ENCODE results near the gene TGFBR1.

The TGFBR1 gene

GRCh38 chr9:99114049-99114440 is 9.1 kb downstream of the TGFBR1 start:
- TF ChIP-seq, protein P1, sequence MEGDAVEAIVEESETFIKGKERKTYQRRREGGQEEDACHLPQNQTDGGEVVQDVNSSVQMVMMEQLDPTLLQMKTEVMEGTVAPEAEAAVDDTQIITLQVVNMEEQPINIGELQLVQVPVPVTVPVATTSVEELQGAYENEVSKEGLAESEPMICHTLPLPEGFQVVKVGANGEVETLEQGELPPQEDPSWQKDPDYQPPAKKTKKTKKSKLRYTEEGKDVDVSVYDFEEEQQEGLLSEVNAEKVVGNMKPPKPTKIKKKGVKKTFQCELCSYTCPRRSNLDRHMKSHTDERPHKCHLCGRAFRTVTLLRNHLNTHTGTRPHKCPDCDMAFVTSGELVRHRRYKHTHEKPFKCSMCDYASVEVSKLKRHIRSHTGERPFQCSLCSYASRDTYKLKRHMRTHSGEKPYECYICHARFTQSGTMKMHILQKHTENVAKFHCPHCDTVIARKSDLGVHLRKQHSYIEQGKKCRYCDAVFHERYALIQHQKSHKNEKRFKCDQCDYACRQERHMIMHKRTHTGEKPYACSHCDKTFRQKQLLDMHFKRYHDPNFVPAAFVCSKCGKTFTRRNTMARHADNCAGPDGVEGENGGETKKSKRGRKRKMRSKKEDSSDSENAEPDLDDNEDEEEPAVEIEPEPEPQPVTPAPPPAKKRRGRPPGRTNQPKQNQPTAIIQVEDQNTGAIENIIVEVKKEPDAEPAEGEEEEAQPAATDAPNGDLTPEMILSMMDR (IDR thresholded peaks at IDR 0.05; ENCODE audit: insufficient read depth, low read length, missing control alignments): no peak
- POLR2A ChIA-PET: interaction anchor here (1.9 kb wide), 1 partner anchor 10 kb away, joined by 9 read pairs; the partner anchor contains the start of gene TGFBR1
- CTCF ChIA-PET: interaction anchor here (1.0 to 2.1 kb wide), 5 partner anchors 9 to 139 kb away, joined by 3 to 6 read pairs (median 4); no protein-coding TSS in a partner anchor

GRCh38 chr9:99114846-99115500 is 10.1 kb downstream of the TGFBR1 start:
- ChIA-PET CTCF (interaction anchor here (1.0 to 2.1 kb wide), 3 partner anchors 8 to 140 kb away, joined by 3 to 6 read pairs (median 4); no protein-coding TSS in a partner anchor), POLR2A (no interaction called here)
- TF ChIP-seq, protein P1 (IDR thresholded peaks at IDR 0.05; ENCODE audit: insufficient read depth, low read length, missing control alignments): no peak
- H3K4me3 ChIP-seq (ENCODE audit: low read depth, low read length): no peak overlapping the region
- no peak for DNase-seq (ENCODE audit: low read depth, low spot score)

More at GRCh38 chr9:99114049-99114440, 9.1 kb downstream of the TGFBR1 start:
- no peak for DNase-seq (ENCODE audit: low read depth, low spot score)
- H3K4me3 ChIP-seq (ENCODE audit: low read depth, low read length): no peak overlapping the region

DNA sequence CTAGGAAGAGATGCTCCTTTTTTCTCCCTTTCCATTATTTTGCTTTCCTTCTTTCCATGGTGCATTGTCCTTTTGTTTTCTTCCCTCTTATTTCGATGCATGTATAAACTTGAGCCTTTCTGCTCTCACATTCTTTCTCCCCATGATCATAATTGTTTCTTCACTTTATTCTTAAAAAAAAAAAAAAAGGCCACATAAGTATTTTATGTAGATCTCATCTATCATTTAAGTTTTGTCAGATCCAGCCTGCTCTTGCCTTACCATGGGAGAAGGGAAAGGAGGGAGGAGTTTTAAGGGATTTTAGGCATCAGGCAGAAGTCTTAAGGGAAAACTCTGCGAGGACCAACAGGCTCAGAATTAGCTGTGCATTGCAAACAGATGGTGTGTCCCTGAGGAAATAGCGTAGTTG is 11.1 kb downstream of the TGFBR1 start:
- CTCF ChIA-PET: interaction anchor here (1.5 kb wide), 1 partner anchor 10 kb away, joined by 4 read pairs; no protein-coding TSS in a partner anchor
- TF ChIP-seq, protein P1 (IDR thresholded peaks at IDR 0.05; ENCODE audit: insufficient read depth, low read length, missing control alignments): no peak

GRCh38 chr9:99118782-99119466 is 14.0 kb downstream of the TGFBR1 start:
- POLR2A ChIA-PET: no interaction called here

More for the DNA sequence above, 11.1 kb downstream of the TGFBR1 start:
- POLR2A ChIA-PET: no interaction called here
- DNase-seq (ENCODE audit: low read depth, low spot score): no peak
- no peak overlapping the region for H3K4me3 ChIP-seq (ENCODE audit: low read depth, low read length)

GRCh38 chr9:99119976-99120655 is 15.2 kb downstream of the TGFBR1 start:
- TF ChIP-seq, protein P1 (IDR thresholded peaks at IDR 0.05; ENCODE audit: insufficient read depth, low read length, missing control alignments): no peak
- CTCF ChIA-PET: interaction anchor here (0.9 to 4.4 kb wide), 3 partner anchors 13 to 119 kb away, joined by 3 to 19 read pairs (median 5); no protein-coding TSS in a partner anchor
- POLR2A ChIA-PET: no interaction called here
- DNase-seq (ENCODE audit: low read depth, low spot score): no peak
- H3K4me3 ChIP-seq (ENCODE audit: low read depth, low read length): no peak overlapping the region

More at GRCh38 chr9:99118782-99119466, 14.0 kb downstream of the TGFBR1 start:
- CTCF ChIA-PET: interaction anchor here (0.7 to 4.4 kb wide), 4 partner anchors 12 to 144 kb away, joined by 4 to 19 read pairs (median 4); no protein-coding TSS in a partner anchor
- H3K4me3 ChIP-seq (ENCODE audit: low read depth, low read length): no peak overlapping the region
- DNase-seq (ENCODE audit: low read depth, low spot score): no peak
- TF ChIP-seq, protein P1 (IDR thresholded peaks at IDR 0.05; ENCODE audit: insufficient read depth, low read length, missing control alignments): no peak
